NB4 (cell line): Measurements from ENCODE around the gene FOXP4.

Source experiments
- CTCF ChIP-seq: IDR thresholded peaks from one replicate; pipeline ENCODE4 v1.5.1; 2012; ENCODE audit warnings: low read depth, low read length
- MYC ChIP-seq: IDR thresholded peaks from 2 replicates; pipeline ENCODE4 v1.6.1; 2011; ENCODE audit warnings: low read depth, low read length
- POLR2A ChIP-seq: IDR thresholded peaks from 2 replicates; pipeline ENCODE4 v1.6.1; 2011; ENCODE audit warnings: mild to moderate bottlenecking; ENCODE audit not compliant: insufficient read length; ENCODE audit errors: extremely low read depth
- TF ChIP-seq, protein P1 (sequence below): IDR thresholded peaks from 2 replicates; pipeline ENCODE4 v1.6.1; 2011; ENCODE audit warnings: low read depth, low read length

- TF ChIP-seq POLR2A = no peak
- no peak for TF ChIP-seq CTCF
- no peak for TF ChIP-seq MYC
- TF ChIP-seq, protein P1, sequence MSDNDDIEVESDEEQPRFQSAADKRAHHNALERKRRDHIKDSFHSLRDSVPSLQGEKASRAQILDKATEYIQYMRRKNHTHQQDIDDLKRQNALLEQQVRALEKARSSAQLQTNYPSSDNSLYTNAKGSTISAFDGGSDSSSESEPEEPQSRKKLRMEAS = no peak
Observed at GRCh38 chr6:41594326-41594725, 48.1 kb downstream of the FOXP4 start.
